ENCODE measurements around the gene CD164L2.

Gene CD164L2

DNA sequence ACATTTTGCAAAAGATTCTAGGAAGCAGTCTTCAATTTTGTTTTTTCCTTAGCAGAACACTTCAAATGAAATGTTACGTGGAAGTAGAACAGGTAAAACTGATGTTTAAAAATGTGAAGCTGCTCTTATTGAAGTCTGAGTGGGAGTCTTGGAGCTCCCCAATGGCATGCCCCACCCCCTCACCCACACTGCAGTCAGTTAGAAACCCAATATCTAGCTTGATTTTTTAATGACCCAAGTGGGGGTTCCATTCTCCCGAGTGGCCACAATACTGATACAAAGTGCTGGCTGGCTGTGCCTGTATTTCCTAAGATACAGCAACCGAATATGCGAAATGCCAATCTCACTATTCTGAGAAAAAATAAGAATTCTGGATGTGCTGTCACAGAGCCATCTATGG, 40.6 kb upstream of the CD164L2 start:
- no peak overlapping the region for H3K4me3 ChIP-seq
- H3K27ac ChIP-seq = peak overlapping the region; percentile 31; the same call in 1 of the 2 replicates
- no peaks in the 10 kb centered on the region for H3K9me3 ChIP-seq (ENCODE audit: low read depth, low read length)
- H3K36me3 ChIP-seq (ENCODE audit: insufficient read depth, low read length) = peaks cover 34% of the 10 kb centered on the region
- no peak overlapping the region for H3K9ac ChIP-seq (ENCODE audit: insufficient read length)
- TF ChIP-seq EZH2 (IDR thresholded peaks at IDR 0.05) (no peak), POLR2AphosphoS5 (IDR thresholded peaks at IDR 0.05; ENCODE audit: borderline replicate concordance, low read depth, low read length) (no peak), FOXP2 (optimal IDR thresholded peaks at IDR 0.05; ENCODE audit: control extremely low read depth, extremely low read length, insufficient read depth) (no peak)
- DNase-seq (ENCODE audit: low read depth, low spot score) = no peak

DNA sequence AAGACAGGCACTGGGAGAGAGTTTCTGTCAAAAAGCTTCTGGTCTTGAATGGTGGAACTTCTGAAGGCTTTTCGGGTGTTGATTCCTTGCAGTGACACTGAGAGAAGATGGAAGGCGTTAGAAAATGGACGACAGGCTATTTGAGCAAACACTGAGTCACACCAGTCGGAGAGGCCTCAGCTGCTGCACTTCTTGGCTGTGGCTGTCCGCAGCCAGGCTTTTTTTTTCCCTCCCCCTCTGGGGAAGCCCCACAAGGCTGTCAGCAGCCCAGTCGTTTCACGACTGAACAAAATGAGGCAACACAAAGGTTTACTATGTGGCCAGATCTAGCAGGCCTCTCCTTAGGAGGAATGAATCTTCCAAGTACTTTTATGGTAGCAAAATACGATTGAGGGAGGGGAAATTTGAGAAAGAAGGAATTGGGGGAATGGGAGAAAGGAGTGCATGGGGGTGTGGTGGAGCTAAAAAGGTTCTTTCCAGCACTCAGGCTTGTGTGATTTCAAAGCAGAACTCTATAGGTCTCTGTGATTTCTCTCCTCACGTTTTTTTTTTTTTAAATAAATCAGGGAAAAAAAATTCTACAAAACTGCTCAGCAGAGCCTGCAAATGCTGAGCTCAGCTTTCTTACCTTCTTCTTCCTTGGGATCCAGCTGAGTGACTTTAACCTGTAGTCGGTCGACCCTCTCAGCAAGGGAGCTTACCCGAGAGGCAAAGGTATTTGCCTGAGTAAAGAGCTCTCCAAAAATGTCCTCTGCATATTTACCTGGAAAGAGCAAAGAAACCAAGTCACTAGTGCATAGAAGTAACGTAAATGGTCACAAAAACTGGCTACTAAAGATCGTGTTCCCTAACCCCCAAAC, 35.4 kb upstream of the CD164L2 start:
- H3K9ac ChIP-seq (ENCODE audit: insufficient read length) = peak overlapping the region; percentile 20
- no peak for DNase-seq (ENCODE audit: low read depth, low spot score)
- peaks cover 55% of the 10 kb centered on the region for H3K36me3 ChIP-seq (ENCODE audit: insufficient read depth, low read length)

DNA sequence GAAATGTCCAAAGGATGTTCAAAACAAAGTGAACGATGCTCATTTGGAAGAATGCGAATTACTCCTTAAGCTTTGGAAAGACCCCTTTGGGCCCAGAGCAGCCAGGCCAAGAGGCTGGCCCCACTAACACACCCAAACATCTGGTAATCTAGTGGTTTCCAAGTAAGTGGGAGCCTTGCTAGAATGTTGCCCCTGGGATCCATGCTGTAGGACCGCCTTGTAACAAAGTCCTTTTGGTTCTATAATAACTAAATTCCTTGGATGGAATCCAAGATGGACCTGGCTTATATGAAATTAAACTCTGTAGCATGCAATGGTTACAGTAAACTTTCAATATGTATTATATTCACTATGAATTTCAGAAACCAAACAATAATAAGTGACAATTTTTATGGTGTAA, 34.6 kb upstream of the CD164L2 start:
- no peak overlapping the region for H3K9ac ChIP-seq (ENCODE audit: insufficient read length)
- H3K36me3 ChIP-seq (ENCODE audit: insufficient read depth, low read length) = peaks cover 63% of the 10 kb centered on the region
- TF ChIP-seq FOXP2 (optimal IDR thresholded peaks at IDR 0.05; ENCODE audit: control extremely low read depth, extremely low read length, insufficient read depth) (no peak), POLR2AphosphoS5 (IDR thresholded peaks at IDR 0.05; ENCODE audit: borderline replicate concordance, low read depth, low read length) (no peak)
- no peak overlapping the region for H3K27ac ChIP-seq
- no peak for DNase-seq (ENCODE audit: low read depth, low spot score)
- H3K9me3 ChIP-seq (ENCODE audit: low read depth, low read length) = no peaks in the 10 kb centered on the region
- no peak overlapping the region for H3K4me3 ChIP-seq

More for the DNA sequence above, 35.4 kb upstream of the CD164L2 start:
- Histone ChIP-seq H3K27ac (peak overlapping the region; percentile 74; the same call in 1 of the 2 replicates), H3K9me3 (ENCODE audit: low read depth, low read length) (no peaks in the 10 kb centered on the region), H3K4me3 (no peak overlapping the region)
- TF ChIP-seq FOXP2 (optimal IDR thresholded peaks at IDR 0.05; ENCODE audit: control extremely low read depth, extremely low read length, insufficient read depth) (no peak), EZH2 (IDR thresholded peaks at IDR 0.05) (no peak), POLR2AphosphoS5 (IDR thresholded peaks at IDR 0.05; ENCODE audit: borderline replicate concordance, low read depth, low read length) (no peak)

DNA sequence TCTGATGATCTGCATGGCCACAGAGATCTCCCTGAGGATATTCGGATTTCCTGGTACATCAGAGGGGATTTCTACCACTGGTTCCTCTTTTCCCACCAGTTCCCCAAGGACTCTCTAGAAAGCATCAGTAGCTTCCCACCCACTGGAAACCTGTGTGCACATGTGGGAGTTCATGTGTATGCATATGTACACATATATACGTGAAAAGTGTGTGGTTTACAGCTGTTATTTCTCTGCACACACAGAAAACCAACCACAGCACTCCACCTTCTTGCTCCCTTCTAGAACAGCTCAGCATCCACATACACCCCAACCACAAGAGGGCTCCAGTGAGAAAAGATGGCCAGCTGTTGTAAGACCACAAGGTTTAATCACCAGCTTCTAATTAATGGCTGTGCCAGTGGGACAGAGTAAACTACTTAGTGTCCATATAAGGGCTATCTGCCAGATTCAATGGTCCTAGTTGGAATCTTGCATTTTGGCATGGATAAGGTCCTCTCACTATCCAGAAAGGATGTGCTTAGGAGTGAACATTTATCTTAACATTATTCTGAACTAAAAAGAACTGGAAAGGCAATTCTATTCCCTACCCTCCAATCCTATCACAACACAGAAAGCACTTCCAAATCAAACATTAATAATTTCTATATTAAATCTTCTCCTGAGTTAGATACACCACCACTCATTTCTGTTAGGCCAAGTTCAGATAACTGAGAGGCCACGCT, 33.4 kb upstream of the CD164L2 start:
- Histone ChIP-seq H3K36me3 (ENCODE audit: insufficient read depth, low read length) (peaks cover 73% of the 10 kb centered on the region), H3K9me3 (ENCODE audit: low read depth, low read length) (no peaks in the 10 kb centered on the region), H3K4me3 (no peak overlapping the region), H3K27ac (no peak overlapping the region), H3K9ac (ENCODE audit: insufficient read length) (no peak overlapping the region)
- TF ChIP-seq FOXP2 (optimal IDR thresholded peaks at IDR 0.05; ENCODE audit: control extremely low read depth, extremely low read length, insufficient read depth) = no peak
- TF ChIP-seq EZH2 (IDR thresholded peaks at IDR 0.05) = no peak
- no peak for TF ChIP-seq POLR2AphosphoS5 (IDR thresholded peaks at IDR 0.05; ENCODE audit: borderline replicate concordance, low read depth, low read length)
- DNase-seq (ENCODE audit: low read depth, low spot score) = no peak

DNA sequence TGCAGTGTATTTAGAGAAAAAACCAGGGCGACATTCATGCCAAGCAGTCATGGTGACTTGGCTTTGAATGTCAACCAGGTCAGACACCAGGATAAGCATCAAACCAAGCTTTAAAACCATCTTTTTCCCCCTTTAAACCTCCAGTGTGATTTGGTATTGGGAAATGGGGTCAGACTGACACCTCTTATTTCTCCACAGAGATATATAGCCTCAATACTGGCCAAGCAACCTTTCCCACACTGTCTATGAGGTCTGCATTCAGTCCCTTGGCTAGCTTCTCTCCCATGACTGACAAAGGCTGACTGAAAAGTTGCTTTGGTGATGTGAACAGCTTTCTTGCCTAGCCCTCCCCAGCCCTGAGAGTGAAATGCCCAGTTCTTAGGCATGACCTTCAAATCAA, 31.0 kb upstream of the CD164L2 start:
- Histone ChIP-seq H3K4me3 (no peak overlapping the region), H3K9ac (ENCODE audit: insufficient read length) (no peak overlapping the region), H3K27ac (no peak overlapping the region), H3K9me3 (ENCODE audit: low read depth, low read length) (no peaks in the 10 kb centered on the region), H3K36me3 (ENCODE audit: insufficient read depth, low read length) (peaks cover 92% of the 10 kb centered on the region)
- TF ChIP-seq POLR2AphosphoS5 (IDR thresholded peaks at IDR 0.05; ENCODE audit: borderline replicate concordance, low read depth, low read length) (no peak), FOXP2 (optimal IDR thresholded peaks at IDR 0.05; ENCODE audit: control extremely low read depth, extremely low read length, insufficient read depth) (no peak)
- DNase-seq (ENCODE audit: low read depth, low spot score) = no peak

DNA sequence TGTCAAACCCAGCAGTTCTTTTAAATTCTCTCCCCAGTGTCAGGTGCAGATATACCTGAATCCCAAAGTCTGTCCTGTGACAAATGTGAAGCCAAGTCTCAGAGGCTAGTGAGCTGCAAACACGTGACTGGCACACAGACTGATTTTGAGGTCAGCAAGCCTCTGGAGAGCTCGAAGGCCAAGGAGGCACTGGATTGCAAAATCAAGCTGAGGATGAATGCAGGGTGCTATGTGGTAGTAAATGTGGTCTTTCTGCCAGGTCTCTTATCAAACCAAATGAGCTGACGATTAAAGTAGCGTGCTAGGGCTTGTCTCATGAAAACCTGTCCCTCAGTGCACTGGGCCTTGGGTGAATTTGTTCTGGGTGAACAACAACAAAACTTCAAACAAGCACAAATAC, 29.9 kb upstream of the CD164L2 start:
- no peak overlapping the region for H3K4me3 ChIP-seq
- TF ChIP-seq EZH2 (IDR thresholded peaks at IDR 0.05) = no peak
- no peak for TF ChIP-seq POLR2AphosphoS5 (IDR thresholded peaks at IDR 0.05; ENCODE audit: borderline replicate concordance, low read depth, low read length)
- TF ChIP-seq FOXP2 (optimal IDR thresholded peaks at IDR 0.05; ENCODE audit: control extremely low read depth, extremely low read length, insufficient read depth) = no peak
- H3K9me3 ChIP-seq (ENCODE audit: low read depth, low read length) = no peaks in the 10 kb centered on the region
- no peak overlapping the region for H3K9ac ChIP-seq (ENCODE audit: insufficient read length)
- peaks cover 90% of the 10 kb centered on the region for H3K36me3 ChIP-seq (ENCODE audit: insufficient read depth, low read length)
- no peak overlapping the region for H3K27ac ChIP-seq
- no peak for DNase-seq (ENCODE audit: low read depth, low spot score)

DNA sequence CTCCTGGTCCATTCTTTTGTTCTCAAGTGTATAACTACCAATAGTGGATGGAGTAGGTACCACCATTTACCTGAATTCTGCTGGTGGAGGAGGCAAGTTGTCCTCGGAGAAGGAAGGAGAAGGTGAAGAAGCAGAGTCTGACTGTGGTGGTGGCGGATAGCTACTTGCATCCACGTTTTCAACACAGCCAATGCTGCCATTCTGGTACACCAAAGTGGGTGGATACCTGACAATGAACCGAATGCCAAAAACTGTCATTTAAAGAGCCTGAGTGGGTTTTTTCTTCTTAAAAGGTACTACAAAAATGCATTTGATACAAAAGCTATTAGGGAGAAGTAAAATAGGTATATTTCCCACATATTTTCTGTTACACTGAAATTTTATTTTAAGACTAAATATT, 29.4 kb upstream of the CD164L2 start:
- no peaks in the 10 kb centered on the region for H3K9me3 ChIP-seq (ENCODE audit: low read depth, low read length)
- H3K9ac ChIP-seq (ENCODE audit: insufficient read length) = no peak overlapping the region
- no peak for TF ChIP-seq FOXP2 (optimal IDR thresholded peaks at IDR 0.05; ENCODE audit: control extremely low read depth, extremely low read length, insufficient read depth)
- TF ChIP-seq POLR2AphosphoS5 (IDR thresholded peaks at IDR 0.05; ENCODE audit: borderline replicate concordance, low read depth, low read length) = no peak
- TF ChIP-seq EZH2 (IDR thresholded peaks at IDR 0.05) = no peak
- no peak for DNase-seq (ENCODE audit: low read depth, low spot score)
- H3K36me3 ChIP-seq (ENCODE audit: insufficient read depth, low read length) = peaks cover 90% of the 10 kb centered on the region
- H3K27ac ChIP-seq = no peak overlapping the region
- no peak overlapping the region for H3K4me3 ChIP-seq

DNA sequence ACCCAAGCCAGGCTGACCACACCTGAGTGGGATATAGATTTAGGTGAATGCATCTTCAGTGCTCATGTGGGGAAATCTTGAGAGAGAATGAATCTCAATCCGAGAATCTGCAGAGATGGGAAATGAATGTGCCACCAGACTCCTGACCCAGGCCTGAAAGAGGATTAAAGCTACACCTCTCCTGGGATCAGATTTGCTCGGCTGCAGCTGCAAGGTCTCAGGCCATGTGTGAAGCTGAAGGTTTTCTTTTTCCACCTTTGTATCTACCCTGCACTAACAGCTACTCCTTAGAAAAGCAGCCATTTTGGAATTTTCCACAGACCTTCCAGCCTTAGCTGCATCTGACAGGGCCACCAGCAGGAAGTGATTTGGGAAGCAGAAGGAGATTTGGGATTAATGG, 27.6 kb upstream of the CD164L2 start:
- Histone ChIP-seq H3K4me3 (no peak overlapping the region), H3K36me3 (ENCODE audit: insufficient read depth, low read length) (peaks cover 79% of the 10 kb centered on the region), H3K27ac (0 out of 2 replicates have a peak overlapping the region, but pooled peaks have one; percentile 6)

More for the DNA sequence above, 27.6 kb upstream of the CD164L2 start:
- no peak overlapping the region for H3K9ac ChIP-seq (ENCODE audit: insufficient read length)
- H3K9me3 ChIP-seq (ENCODE audit: low read depth, low read length) = no peaks in the 10 kb centered on the region
- TF ChIP-seq POLR2AphosphoS5 (IDR thresholded peaks at IDR 0.05; ENCODE audit: borderline replicate concordance, low read depth, low read length) = no peak
- no peak for TF ChIP-seq EZH2 (IDR thresholded peaks at IDR 0.05)
- no peak for TF ChIP-seq FOXP2 (optimal IDR thresholded peaks at IDR 0.05; ENCODE audit: control extremely low read depth, extremely low read length, insufficient read depth)
- no peak for DNase-seq (ENCODE audit: low read depth, low spot score)
